Left cardiac atrium (tissue), 2 donors: Measurements from ENCODE around the gene CXXC1. TPM values are rescaled to one million over a fixed set of nuclear protein-coding genes. Genes with fewer than 3 reads are reported as not detected.

Experiments used
- total RNA-seq, 2 donors: library from RNA; stranded (reverse); fragmentation: NEBNext Ultra II Directional; extraction: Animal tissue kit (Norgen Biotek cat#: 25700); gene quantifications; one replicate each; pipeline ENCODE4 v1.2.1, GENCODE V29; 2021
- donor health status: DM: no; HTN: yes; CAD: no; lungs with severe emphysema.
- donor health status: DM: yes; HTN: yes; CAD: no.

CXXC1 gene
- total RNA-seq, 2 donors from 2014 or later: 33.6 to 37.1 TPM

Other genes with a start within 250 kb of the CXXC1 start
- 1 to 10 TPM; 4.6 to 7.2 TPM for gene MYO5B, start 92.5 kb downstream of the CXXC1 start, total RNA-seq
- gene CFAP53, start 21.2 kb downstream of the CXXC1 start, total RNA-seq: under 1 TPM; 0.18 to 0.35 TPM
- 10 to 100 TPM; 47.5 to 60.7 TPM for gene MBD1, start 6.2 kb downstream of the CXXC1 start, total RNA-seq
- gene SKA1, start 87.4 kb upstream of the CXXC1 start, total RNA-seq: under 1 TPM; 0.21 to 0.74 TPM